ENCODE results near the gene NAA80.
"Not testable (repeated sequence)": the region's sequence is repeated elsewhere in the genome, so short reads cannot be mapped to it uniquely, and the experiment has no call there.

The NAA80 gene

DNA sequence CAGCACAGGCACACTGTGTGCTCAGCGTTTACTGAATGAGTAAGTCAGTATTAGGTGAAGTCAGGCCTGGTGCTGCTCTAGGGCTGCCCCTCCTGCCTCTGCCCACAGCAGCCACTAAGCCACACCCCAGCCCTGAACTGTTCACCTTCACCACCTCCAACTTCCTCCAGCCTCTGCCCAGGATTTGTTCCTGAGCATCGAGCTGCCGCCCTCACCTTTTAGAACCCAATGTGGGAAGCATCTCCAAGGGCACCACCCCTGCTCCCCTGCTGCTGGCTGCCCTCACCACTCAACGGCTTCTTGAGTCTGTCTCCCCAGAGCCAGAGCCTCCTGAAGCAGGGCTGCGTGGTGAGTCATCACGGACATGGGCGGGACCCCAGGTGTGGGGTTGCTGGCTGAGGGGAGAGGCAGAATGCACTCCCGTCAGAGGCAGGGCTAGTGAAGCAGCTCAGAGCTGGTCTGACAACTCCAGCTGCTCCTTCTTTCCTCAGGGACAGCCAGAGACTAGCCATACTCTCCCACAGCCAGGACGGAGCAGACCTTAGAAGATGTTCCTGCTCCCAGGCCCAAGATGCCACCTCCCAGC, 17.5 kb upstream of the NAA80 start:
- peak; percentile 57 for DNase-seq (ENCODE audit: low read depth in 1 of 2, low spot score in 1 of 2)

DNA sequence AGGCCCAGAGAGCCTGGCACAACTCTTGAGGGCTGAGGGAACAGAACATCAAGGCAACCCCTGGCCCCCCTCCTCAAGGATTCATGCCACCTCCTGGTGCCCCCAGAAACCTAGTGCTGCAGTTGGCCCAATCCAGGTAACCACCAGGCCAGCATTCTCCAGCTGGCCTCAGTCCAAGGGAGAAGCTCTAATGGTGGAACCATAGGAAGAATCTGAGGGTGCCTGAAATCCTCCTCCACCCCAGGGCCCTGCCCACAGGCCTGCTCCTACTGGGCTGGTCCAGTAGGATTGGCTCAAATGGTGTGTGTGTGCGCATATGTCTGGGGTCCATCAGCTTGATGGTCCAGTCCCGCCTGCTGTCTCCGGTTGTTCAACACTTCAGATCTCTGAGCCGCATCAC, 15.6 kb upstream of the NAA80 start:
- DNase-seq (ENCODE audit: low read depth in 1 of 2, low spot score in 1 of 2) = no peak

DNA sequence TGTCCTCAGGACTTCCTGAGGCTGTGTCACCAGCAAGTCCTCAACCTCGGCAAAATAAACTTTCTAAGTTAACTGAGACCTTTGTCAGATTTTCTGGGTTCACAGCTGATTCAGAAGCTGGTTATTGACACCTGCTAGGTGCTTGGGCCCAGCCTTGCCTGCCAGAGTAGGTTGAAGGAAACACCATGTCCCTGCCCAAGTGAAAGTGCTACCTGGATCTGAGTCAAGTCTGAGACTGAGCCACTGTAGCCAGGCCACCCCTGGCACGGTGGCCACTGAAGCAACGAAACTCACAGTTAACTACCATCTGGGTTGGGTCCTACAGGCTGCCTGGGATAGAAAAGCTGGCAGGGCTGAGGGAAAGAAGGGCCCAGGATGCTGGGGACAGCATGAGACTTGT, 15.1 kb upstream of the NAA80 start:
- DNase-seq (ENCODE audit: low read depth in 1 of 2, low spot score in 1 of 2) = no peak

- DNase-seq (ENCODE audit: low read depth in 1 of 2, low spot score in 1 of 2) = not testable (repeated sequence)
These were observed 12.8 kb upstream of the NAA80 start for GRCh38 chr3:50312041-50312440.

- no peak for DNase-seq (ENCODE audit: low read depth in 1 of 2, low spot score in 1 of 2)
These were observed 5.4 kb upstream of the NAA80 start for GRCh38 chr3:50304601-50305000.

DNA sequence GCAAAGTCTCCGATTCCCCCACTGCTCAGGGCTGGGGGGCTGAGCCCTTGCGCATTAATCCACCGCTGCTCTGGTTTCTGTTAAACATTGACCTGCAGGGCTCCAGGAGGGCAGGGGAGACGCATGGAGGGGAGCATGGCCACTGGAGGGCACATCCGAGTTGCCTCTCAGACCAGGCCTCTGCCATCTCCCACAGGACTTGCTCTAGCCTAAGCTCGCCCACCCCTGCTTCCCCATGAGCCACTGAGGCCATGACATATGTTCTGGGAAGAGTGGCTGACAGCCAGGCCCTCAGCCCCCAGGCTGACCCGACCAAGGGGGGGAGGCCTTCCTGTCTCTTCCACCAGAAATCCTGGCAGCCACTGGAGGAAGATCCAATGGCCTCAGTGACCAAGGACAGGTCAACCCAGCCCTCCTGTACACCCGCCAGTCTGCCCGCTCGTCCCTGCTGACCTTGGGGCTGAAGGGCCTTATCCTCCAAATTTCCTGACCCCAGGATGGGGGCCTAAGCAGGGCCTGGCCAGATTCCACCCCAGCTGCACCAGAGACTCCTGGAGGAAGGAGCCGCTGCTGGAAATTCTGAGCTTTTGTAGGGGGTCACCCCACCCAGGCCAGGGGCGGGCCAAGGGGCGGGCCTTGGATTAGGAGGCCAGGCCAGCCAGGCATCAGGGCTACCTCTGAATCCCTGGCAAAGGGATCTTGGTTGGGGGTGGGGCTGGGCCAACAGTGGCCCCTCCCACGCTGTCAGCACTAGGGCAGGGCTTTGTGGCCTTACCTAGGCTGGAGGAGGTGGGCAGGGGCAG, 4.0 kb upstream of the NAA80 start, which contains the start of gene HYAL1:
Gene HYAL1 (minus strand): TSS at position 562 of the 803 bp plus-strand sequence. CDS start 618 bp downstream, outside the sequence.
- DNase-seq (ENCODE audit: low read depth in 1 of 2, low spot score in 1 of 2) = no peak

DNA sequence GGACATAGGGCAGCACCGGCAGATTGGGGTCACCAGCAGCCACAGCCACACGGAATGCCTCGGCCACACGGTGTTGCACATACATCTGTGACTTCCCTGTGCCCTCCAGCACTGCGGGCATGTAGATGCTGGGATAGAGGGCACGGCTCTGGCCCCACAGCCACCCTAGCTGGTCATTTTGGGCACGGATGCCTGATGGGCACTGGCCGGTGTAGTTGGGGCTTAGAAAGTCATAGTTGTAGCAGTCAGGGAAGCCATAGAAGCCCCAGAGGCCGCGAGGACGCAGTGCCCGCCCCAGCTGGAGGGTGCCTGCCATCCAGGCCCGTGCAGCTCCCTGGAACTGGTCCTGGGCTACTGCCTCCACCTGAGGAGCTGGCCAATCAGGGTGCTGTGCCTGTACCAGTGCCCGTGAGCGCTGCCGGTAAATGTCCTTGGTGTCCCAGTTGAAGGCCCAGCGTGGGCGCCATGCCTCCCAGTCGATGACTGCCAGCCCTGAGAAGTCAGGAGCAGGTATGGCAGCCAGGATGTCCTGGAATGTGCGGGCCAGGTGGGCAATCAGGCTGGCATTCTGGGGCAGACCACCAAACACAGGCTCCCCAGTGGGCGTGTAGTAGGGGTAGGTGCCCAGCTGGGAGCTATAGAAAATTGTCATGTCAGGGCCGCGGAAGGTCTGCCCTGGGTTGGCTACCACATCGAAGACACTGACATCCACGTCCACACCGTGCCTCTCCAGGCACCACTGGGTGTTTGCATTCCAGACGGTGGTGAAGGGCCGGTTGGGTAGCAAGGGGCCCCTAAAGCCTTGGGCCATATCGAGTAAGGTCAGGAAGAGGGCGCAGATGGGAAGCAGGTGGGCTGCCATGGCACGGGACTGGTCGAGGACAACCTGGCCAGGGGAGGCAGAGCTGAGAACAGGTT, 3.1 kb upstream of the NAA80 start:
- no peak for DNase-seq (ENCODE audit: low read depth in 1 of 2, low spot score in 1 of 2)

GRCh38 chr3:50300681-50301254, 1.6 kb upstream of the NAA80 start:
- no peak for DNase-seq (ENCODE audit: low read depth in 1 of 2, low spot score in 1 of 2)

DNA sequence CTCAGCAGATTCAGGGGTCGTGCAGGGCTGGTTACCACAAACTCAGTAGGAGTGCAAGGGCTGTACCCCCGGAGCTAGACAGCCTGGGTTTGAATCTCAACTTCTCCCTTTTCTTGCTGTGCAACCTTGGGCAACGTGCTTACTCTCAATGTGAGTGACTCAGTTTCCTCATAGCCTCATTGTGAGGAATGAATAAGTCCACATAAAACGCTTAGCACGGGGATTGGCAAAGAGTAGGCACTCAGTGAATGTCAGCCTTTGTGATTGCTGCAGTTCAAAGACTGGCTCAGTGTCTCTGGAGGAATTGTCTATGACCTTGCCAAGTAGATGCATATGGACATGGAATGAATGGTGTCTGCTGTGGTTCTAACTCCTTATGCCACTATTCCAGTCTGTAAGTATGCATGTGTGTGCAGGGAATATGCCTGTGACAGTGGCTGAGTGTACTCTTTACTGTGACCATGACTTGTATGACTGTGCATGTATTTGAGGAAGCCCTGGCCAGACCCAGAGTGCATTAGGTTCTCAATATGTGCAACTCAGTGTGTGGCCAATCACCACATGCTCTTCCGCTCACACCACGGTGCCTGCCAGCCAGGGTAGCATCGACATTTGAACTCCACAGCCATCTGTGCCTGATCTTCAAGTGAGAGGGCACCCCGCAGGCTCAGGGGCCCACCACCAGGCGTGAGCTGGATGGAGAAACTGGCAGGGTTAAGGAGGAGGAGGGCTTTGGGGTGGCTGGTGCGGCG, 900 bp upstream of the NAA80 start:
- DNase-seq (ENCODE audit: low read depth in 1 of 2, low spot score in 1 of 2) = no peak

DNA sequence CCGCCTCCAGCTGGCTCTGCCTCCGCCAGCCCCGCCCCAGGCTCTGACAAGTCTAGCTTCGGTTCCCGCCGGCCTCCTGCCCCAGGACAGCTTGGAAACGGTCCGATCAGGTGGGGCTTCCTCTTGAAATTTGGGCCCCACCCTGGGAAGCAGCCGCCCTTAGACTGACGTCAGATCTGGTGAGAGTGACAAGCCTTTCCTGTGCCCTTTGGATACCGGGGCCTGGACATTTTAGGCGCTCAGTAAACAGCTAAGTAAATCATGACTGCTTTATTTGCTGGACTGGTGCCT, 378 bp upstream of the NAA80 start:
- no peak for DNase-seq (ENCODE audit: low read depth in 1 of 2, low spot score in 1 of 2)

- no peak for DNase-seq (ENCODE audit: low read depth in 1 of 2, low spot score in 1 of 2)
These were observed 1.1 kb downstream of the NAA80 start for GRCh38 chr3:50297896-50298725.

DNA sequence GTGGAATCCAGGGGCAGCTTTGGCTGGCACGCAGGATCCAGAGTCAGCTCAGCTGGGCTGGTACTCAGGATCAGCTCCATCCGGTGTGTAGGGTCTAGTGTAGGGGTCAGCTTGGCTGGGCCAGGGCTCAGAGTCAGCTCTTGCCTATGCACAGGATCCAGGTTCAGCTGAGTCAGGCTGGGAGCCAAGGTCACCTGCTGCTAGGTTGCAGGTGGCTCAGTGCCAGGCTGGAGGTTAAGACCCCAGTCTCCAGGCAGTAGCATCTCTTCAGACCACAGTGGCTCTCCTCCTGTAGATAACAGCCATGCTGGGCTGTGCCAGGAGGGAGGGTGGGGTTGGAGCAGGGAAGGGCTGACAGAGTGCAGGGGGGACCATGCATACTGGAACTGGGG, 1.8 kb downstream of the NAA80 start:
- DNase-seq (ENCODE audit: low read depth in 1 of 2, low spot score in 1 of 2) = no peak

DNA sequence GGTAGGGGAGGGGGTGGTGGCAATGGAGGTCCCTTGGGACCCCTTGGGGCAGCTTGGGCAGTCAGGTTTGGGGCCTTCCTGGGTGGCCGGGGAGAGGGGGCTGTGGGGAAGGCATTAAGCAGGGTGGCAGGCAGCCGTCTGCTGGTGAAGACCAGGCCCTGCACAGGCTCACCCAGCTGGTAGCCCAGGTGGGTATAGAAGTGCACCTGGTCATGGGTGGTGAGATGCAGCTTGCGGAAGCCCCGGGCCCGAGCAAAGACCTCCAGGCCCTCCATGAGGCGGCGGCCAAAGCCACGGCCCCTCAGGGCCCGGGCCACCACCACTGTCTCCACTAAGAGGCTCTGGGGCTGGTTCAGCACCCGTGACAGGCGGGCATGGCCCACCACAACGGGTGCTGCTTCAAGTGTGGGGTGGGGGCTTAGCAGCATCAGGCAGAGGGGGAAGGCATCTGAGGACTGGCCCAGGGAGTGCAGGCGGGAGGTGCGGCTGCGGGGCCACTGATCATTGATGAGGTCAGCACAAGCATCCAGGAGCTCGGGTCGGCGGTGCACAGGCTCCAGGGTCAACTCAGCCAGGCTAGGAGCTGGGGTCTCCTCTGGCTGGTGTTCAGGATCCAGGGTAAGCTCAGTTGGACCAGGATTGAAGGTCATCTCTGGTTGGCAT, 2.4 kb downstream of the NAA80 start:
- DNase-seq (ENCODE audit: low read depth in 1 of 2, low spot score in 1 of 2) = no peak

- no peak for DNase-seq (ENCODE audit: low read depth in 1 of 2, low spot score in 1 of 2)
These were observed 3.4 kb downstream of the NAA80 start for GRCh38 chr3:50295553-50296431.

DNA sequence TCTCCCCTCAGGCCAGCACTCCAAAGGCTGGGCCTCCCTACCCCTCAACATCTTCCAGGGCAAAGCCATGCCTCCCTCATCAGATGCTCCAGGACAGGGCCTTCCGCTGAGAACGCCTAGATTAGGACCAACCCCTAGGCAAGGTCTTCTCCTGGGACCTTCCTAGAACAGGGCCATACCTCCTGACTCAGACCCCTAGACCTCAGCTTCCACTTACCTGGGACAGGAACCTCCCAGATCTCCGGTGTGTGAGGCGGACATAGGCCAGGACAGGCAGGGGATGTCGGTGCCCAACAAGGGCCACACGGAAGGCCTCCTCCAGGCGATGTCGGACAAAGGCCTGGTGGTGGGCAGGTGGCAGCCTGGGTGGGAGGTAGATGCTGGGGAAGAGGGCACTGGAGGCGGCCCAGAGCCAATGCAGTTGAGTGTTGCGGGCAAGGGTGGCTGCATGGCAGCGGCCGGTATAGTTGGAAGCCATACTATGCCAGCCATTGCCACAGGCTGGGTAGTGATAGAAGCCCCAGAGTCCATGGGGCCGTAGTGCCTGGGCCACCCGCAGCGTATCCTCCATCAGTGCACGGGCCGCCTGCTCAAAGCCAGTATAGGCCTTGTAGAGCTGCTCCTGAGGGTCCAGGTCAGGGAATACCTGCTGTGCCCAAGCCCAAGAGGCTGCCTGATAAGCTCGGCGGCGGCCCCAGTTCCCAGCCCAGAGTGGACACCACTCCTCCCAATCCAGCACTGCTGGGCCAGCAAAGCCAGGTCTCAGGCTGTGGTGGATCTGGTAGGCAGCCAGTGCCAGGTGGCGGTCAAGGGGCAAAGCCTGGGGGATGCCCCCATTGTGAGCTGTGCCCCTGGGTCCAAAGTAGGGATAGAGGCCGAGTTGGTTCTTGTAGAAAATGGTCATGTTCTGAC, 4.5 kb downstream of the NAA80 start:
- DNase-seq (ENCODE audit: low read depth in 1 of 2, low spot score in 1 of 2) = no peak

DNA sequence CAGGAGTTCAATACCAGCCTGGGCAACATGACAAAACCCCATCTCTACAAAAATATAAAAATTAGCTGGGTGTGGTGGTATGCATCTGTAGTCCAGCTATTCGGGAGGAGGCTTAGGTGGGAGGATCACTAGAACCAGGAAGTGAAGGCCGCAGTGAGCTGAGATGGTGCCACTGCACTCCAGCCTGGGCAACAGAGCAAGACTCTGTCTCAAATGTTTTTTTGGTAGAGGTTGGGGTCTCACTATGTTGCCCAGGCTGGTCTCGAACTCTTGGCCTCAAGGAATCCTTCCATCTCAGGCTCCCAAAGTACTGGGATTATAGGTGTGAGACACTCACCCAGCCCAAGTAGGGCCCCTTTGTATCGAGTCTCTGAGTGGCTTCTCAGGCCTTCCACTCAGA, 5.1 kb downstream of the NAA80 start:
- DNase-seq (ENCODE audit: low read depth in 1 of 2, low spot score in 1 of 2) = no peak

GRCh38 chr3:50293079-50293801, 6.0 kb downstream of the NAA80 start:
- DNase-seq (ENCODE audit: low read depth in 1 of 2, low spot score in 1 of 2) = no peak

All from activated T-helper 1 cell treated with anti-CD3 and anti-CD28 coated beads, Interleukin-2, amount 50 U/mL, for 16 hours (primary cell).